ENCODE results near the gene RBMS1.

The RBMS1 gene

GRCh38 chr2:160268151-160268781 is 225.3 kb downstream of the RBMS1 start:
- no peak for DNase-seq

- DNase-seq: no peak
Observed at GRCh38 chr2:160267692-160268091, 225.9 kb downstream of the RBMS1 start.

DNA sequence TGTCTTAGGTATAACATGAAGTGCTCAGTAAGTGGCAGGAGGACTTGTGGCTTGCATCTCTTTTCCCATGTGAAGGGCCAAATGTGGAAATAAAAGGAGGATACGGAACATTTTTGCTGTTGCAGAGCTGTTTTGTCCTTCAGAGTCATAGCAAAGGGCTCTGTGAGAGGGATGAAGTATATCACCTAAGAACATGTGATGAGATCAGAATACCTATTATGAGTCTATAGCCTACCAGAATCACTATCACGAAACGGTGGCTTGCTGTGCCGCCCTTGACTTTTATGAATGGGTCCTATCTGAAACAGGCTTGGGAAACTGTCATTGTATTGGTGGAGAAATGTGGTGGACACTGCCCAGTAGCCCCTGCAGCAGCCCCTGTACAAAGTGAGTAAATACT is 226.6 kb downstream of the RBMS1 start:
- DNase-seq: peak; percentile 42

- DNase-seq: peak; percentile 70
Observed at GRCh38 chr2:160266037-160266551, 227.5 kb downstream of the RBMS1 start.

- no peak for DNase-seq
Observed at GRCh38 chr2:160264308-160264707, 229.3 kb downstream of the RBMS1 start.

DNA sequence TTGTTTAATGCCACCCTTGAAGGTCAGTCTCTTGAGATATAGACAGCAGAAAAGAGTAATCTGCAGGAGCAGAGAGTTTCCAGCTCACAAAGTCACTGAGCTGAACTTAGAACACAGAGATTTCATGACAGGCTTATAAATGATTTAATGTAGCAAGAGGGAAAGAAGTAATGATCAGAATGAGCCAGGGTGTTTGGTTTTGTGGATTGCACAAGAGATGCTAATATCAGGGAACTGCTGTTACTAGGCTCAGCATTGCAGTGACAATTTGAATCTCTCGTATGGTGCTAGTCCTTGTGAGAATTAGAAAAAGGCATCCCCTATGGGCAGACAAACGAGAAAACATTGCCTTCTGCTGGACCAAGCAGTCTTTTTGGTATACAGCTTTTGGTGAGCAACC is 231.9 kb downstream of the RBMS1 start:
- no peak for DNase-seq

DNA sequence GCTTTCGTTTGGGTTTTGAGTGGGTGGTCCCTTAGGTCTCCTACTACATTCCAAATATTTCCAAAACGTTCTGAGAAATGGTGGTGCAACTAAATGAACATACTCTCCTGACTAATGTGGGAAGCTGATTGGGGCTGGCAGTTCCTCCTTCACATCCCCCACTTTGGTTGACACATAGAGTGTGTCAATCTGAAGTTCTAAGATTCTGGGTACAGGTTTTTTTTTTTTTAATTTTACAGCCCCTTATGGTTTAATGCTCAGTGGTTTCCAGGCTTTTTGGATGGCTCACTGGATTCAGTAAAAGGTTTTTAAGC is 235.2 kb downstream of the RBMS1 start:
- DNase-seq: no peak

DNA sequence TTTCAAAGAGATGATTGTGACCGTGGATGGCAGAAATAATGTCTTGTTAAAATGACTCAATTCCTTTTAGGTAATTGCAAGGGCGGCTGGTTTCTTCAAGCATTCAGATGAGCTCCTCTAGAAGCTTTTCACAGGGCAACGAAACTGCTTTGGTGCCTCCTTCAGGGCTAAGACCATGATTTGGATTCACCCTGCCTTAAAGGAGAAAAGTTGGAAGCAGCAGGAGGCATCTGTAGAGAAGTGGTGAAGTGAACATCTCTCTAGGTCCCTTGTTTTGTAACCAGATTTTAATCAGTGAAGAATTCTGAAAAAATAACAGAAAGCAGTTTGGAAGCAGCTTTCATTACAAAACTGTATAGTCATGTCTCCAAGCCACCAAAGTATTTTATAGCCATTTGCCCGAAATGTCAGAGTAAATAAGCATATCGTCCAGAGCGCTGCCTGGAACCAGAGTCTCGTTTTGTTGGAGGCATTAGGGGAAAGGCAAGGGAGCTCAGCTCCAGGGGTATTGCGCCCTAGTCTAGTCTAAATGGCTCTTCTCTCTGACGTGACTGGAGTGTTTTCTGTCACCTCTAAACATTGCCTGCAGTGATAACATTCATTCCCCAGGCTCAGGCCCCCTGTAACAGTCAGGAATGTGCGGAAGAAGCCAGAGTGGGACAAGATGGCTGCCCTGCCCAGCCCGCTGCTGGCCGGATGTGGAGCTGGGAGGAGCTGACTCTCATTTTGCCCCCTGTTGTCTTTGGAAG is 235.7 kb downstream of the RBMS1 start:
- no peak for DNase-seq

- DNase-seq: no peak
Observed at GRCh38 chr2:160257041-160257742, 236.4 kb downstream of the RBMS1 start.

- no peak for DNase-seq
Observed at GRCh38 chr2:160256507-160256906, 237.1 kb downstream of the RBMS1 start.

DNA sequence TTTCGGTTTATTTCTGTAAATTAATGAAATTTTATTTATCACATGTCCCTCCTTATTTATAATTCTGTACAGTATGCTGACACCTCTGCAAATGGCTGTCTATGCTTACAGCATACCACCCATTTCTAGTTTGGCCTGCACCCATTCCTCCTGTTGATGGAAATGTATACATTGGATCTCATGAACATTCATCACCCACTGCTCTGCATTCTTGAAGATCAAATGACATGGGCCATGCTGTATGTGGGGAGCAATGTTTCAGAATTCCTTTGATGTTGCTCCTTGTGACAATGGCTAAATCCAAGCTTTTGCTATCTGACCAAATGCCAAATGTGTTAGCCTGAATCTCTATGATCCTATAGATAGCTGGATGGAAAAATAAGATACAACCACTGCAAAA is 238.2 kb downstream of the RBMS1 start:
- no peak for DNase-seq

DNA sequence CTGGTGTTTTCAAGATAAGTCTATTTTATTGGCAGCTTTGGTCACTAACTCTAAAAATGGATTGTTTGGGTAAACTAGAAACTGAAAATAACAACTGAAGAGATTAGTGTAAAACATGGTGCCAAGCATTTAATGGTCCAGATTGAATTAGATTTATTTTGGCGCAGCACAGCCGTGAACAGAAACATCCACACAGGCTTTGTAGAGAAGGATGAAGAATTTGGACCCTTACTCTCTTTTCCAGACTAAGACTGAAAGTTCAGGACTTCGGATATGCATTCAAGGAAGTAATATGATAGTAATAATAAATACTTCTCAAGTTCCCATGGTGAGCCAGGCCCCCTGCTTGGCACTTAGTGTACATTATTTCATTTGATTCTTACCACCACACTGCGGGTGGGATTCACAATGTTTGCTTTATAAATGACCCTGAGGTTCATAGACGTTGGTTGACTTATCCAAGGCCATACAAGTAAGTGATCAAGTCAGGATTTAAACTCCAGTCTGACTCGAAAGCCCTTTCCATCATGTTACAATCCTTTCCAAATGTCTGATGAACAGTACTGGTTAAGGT is 239.3 kb downstream of the RBMS1 start:
- DNase-seq: no peak

- no peak for DNase-seq
Observed at GRCh38 chr2:160253440-160254188, 240.0 kb downstream of the RBMS1 start.

- no peak for DNase-seq
Observed at GRCh38 chr2:160252900-160253299, 240.7 kb downstream of the RBMS1 start.

DNA sequence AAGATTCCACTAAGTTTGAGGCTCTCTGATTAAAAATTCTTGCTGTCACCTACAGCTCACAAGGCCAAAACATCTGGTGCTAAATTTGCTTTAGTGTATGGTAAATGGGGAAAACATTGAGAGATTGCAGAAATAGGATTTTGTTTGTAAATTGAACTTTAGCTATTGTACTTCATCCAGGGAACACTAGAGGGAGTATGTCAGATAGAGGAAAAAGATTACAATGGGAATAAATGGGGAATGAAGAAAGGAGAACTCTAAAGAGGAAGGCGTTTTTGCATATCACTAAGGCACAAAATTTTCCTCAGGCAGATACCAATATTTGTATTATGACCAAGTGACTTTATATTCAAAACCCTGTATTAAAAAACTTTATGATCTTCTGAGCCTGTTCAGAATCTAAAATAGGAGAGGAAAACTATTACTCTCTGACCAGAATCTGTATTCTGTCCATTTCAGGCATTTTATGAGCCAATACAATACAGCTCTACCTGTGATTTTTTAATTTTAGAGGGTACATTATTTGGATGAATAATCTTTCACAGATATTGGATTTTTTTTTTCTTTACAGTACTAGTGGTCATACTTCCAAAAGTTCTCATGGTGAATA is 241.2 kb downstream of the RBMS1 start:
- peak; percentile 25 for DNase-seq

- DNase-seq: no peak
Observed at GRCh38 chr2:160251569-160251968, 242.0 kb downstream of the RBMS1 start.

DNA sequence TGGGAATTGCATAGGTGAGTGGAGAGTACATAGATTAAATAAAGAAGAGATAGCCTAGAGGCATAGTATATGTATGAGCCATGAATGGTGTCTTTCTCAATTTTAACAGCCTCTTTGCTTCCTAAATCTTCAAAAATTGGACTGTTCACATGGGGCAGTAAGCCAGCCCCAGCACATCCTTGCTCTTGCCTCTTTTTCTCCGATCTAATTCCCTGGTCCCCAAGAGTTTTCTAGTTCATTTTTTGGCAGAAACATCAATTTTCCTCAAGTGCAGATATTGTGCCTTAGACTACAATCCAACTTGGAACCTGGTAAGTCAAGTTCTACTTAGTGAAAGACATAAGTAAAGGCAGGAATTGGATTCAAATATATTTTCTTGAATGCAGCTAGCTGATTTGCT is 243.7 kb downstream of the RBMS1 start:
- no peak for DNase-seq

DNA sequence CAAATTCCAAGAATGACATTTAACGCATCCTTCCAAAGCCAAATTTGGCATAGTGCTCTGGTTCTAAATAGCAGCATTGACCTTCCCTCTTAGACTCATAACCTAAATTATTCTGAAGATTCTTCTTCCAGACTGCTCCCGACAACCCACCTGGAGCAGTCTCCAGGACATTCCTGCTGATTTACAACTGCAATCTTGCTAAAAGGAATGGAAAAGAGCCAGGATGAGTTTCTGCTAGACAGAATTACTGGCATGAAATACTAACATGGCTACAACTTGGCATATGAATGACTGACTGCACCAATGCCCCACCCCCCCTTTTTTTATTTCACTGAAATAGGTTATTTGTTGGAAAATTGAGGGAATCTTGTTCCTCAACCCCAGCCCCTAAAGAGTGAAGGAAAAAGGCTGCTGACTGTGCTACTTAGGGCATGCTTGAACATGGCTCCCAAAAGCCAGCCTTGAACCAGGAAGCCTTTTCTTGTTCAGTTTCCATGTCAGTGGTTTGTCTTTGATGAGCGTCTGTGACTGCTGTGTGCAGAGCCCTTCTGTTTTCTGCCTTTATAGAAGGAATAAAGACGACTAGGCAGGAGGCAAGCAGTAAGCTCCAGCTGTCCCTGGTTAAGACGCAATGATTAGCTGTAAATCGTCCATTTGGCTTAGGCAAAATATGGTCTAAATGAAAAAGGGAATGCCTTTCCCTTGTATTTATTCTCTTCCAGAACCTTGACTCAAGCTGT is 246.1 kb downstream of the RBMS1 start:
- no peak for DNase-seq

GRCh38 chr2:160246356-160246755 is 247.3 kb downstream of the RBMS1 start:
- no peak for DNase-seq

- no peak for DNase-seq
Observed at GRCh38 chr2:160245614-160246155, 247.9 kb downstream of the RBMS1 start.

DNA sequence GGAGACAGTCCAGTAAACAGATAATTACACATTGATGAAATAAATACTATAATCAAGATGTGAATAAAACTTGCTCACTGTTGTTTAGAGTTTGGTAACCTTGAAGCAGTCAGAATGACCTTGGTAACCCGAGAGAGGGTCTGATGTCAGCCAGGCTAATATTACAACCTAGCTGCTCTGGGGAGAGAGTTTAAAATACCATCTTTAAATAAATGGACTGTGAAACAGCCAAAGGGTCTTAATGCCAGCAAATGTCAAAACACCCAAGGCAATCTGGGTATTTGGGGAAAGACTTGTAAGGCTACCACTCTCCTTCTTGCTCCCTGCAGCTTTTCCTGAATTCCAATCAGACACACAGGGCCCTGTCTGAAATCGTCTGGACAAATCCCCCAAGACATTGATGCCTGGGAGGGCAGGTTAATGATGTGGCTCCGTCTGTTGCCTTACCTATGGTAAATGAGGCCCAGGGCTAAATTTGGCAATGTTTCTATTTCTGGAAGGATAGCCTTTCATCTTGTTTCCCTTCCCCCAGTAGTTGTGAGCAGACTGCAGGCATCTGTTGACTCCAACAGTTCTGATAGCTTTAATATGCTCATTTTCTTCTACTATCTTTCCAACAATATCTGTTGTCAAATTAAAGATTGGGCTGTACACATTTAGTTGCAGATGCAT is 250.6 kb downstream of the RBMS1 start:
- no peak for DNase-seq
